Lower leg skin (tissue), 3 donors: Measurements from ENCODE around the gene SYDE2.

Experiments
- CTCF ChIP-seq, 3 donors: fragments of 450-650 bp; IDR thresholded peaks; one replicate each; pipeline ENCODE4 v1.5.1; 2016; ENCODE audit warnings: antibody characterized with exemption in 3 of 3, mild to moderate bottlenecking in 3 of 3, moderate library complexity in 2 of 3
- POLR2A ChIP-seq, 2 donors: fragments of 450-650 bp; IDR thresholded peaks; one replicate each; pipeline ENCODE4 v1.6.1; 2016 to 2017; ENCODE audit warnings: antibody characterized with exemption in 2 of 2, mild to moderate bottlenecking in 1 of 2, moderate library complexity in 1 of 2

GRCh38 chr1:85220756-85221201 is 20.0 kb upstream of the SYDE2 start:
- TF ChIP-seq CTCF (IDR thresholded peaks at IDR 0.05) (no peak), POLR2A (IDR thresholded peaks at IDR 0.05) (no peak)
